ENCODE measurements around the gene ARHGAP20.
"Not testable (repeated sequence)": the region's sequence is repeated elsewhere in the genome, so short reads cannot be mapped to it uniquely, and the experiment has no call there.

ARHGAP20 gene

GRCh38 chr11:110655967-110656366 lies 56.3 kb downstream of the ARHGAP20 start:
- Histone ChIP-seq H3K36me3 (ENCODE audit: insufficient read depth, low read length) (no peaks in the 10 kb centered on the region), H3K27me3 (ENCODE audit: insufficient read depth, low read length) (no peaks in the 10 kb centered on the region), H3K9me3 (ENCODE audit: insufficient read depth, low read depth, low read length) (no peaks in the 10 kb centered on the region), H3K4me1 (ENCODE audit: insufficient read depth, low read length) (no peaks in the 10 kb centered on the region), H3K9ac (ENCODE audit: low read depth, low read length) (no peak overlapping the region), H3K27ac (ENCODE audit: low read depth, low read length) (no peak overlapping the region), H3K4me3 (ENCODE audit: low read length) (no peak overlapping the region)
- 67% methylated on average over 1 of the region's 3 CpGs for WGBS

GRCh38 chr11:110654456-110654855 lies 57.8 kb downstream of the ARHGAP20 start:
- H3K4me3 ChIP-seq (ENCODE audit: low read length): no peak overlapping the region
- WGBS: 93% methylated on average over 3 of the region's 3 CpGs

GRCh38 chr11:110645253-110645652 lies 67.0 kb downstream of the ARHGAP20 start:
- 91% methylated on average over 2 of the region's 2 CpGs for WGBS
- H3K36me3 ChIP-seq (ENCODE audit: insufficient read depth, low read length): no peaks in the 10 kb centered on the region
- H3K4me3 ChIP-seq (ENCODE audit: low read length): no peak overlapping the region
- H3K9ac ChIP-seq (ENCODE audit: low read depth, low read length): no peak overlapping the region
- no peaks in the 10 kb centered on the region for H3K9me3 ChIP-seq (ENCODE audit: insufficient read depth, low read depth, low read length)
- H3K27ac ChIP-seq (ENCODE audit: low read depth, low read length): no peak overlapping the region
- H3K27me3 ChIP-seq (ENCODE audit: insufficient read depth, low read length): no peaks in the 10 kb centered on the region
- no peaks in the 10 kb centered on the region for H3K4me1 ChIP-seq (ENCODE audit: insufficient read depth, low read length)

More at GRCh38 chr11:110654456-110654855, 57.8 kb downstream of the ARHGAP20 start:
- Histone ChIP-seq H3K4me1 (ENCODE audit: insufficient read depth, low read length) (no peaks in the 10 kb centered on the region), H3K9ac (ENCODE audit: low read depth, low read length) (no peak overlapping the region), H3K9me3 (ENCODE audit: insufficient read depth, low read depth, low read length) (no peaks in the 10 kb centered on the region), H3K27me3 (ENCODE audit: insufficient read depth, low read length) (no peaks in the 10 kb centered on the region), H3K36me3 (ENCODE audit: insufficient read depth, low read length) (no peaks in the 10 kb centered on the region), H3K27ac (ENCODE audit: low read depth, low read length) (no peak overlapping the region)

GRCh38 chr11:110634370-110634769 lies 77.9 kb downstream of the ARHGAP20 start:
- no peak overlapping the region for H3K4me3 ChIP-seq (ENCODE audit: low read length)
- H3K27me3 ChIP-seq (ENCODE audit: insufficient read depth, low read length): no peaks in the 10 kb centered on the region
- H3K9ac ChIP-seq (ENCODE audit: low read depth, low read length): no peak overlapping the region
- no peak overlapping the region for H3K27ac ChIP-seq (ENCODE audit: low read depth, low read length)
- no peaks in the 10 kb centered on the region for H3K36me3 ChIP-seq (ENCODE audit: insufficient read depth, low read length)
- H3K9me3 ChIP-seq (ENCODE audit: insufficient read depth, low read depth, low read length): no peaks in the 10 kb centered on the region
- no peaks in the 10 kb centered on the region for H3K4me1 ChIP-seq (ENCODE audit: insufficient read depth, low read length)

- Histone ChIP-seq H3K27me3 (ENCODE audit: insufficient read depth, low read length) (no peaks in the 10 kb centered on the region), H3K4me1 (ENCODE audit: insufficient read depth, low read length) (no peaks in the 10 kb centered on the region), H3K36me3 (ENCODE audit: insufficient read depth, low read length) (no peaks in the 10 kb centered on the region), H3K4me3 (ENCODE audit: low read length) (no peak overlapping the region), H3K9ac (ENCODE audit: low read depth, low read length) (no peak overlapping the region), H3K27ac (ENCODE audit: low read depth, low read length) (no peak overlapping the region), H3K9me3 (ENCODE audit: insufficient read depth, low read depth, low read length) (no peaks in the 10 kb centered on the region)
Measured at GRCh38 chr11:110631551-110631950, 80.7 kb downstream of the ARHGAP20 start.

- WGBS: 86% methylated on average over 2 of the region's 4 CpGs
- Histone ChIP-seq H3K9me3 (ENCODE audit: insufficient read depth, low read depth, low read length) (no peaks in the 10 kb centered on the region), H3K4me1 (ENCODE audit: insufficient read depth, low read length) (no peaks in the 10 kb centered on the region), H3K9ac (ENCODE audit: low read depth, low read length) (no peak overlapping the region), H3K27ac (ENCODE audit: low read depth, low read length) (no peak overlapping the region), H3K36me3 (ENCODE audit: insufficient read depth, low read length) (no peaks in the 10 kb centered on the region), H3K4me3 (ENCODE audit: low read length) (no peak overlapping the region), H3K27me3 (ENCODE audit: insufficient read depth, low read length) (no peaks in the 10 kb centered on the region)
Measured at GRCh38 chr11:110629594-110629993, 82.6 kb downstream of the ARHGAP20 start.

- H3K9ac ChIP-seq (ENCODE audit: low read depth, low read length): no peak overlapping the region
- H3K27me3 ChIP-seq (ENCODE audit: insufficient read depth, low read length): no peaks in the 10 kb centered on the region
- no peak overlapping the region for H3K4me3 ChIP-seq (ENCODE audit: low read length)
- no peaks in the 10 kb centered on the region for H3K36me3 ChIP-seq (ENCODE audit: insufficient read depth, low read length)
- no peaks in the 10 kb centered on the region for H3K9me3 ChIP-seq (ENCODE audit: insufficient read depth, low read depth, low read length)
- 94% methylated on average over 2 of the region's 2 CpGs for WGBS
- H3K4me1 ChIP-seq (ENCODE audit: insufficient read depth, low read length): no peaks in the 10 kb centered on the region
- H3K27ac ChIP-seq (ENCODE audit: low read depth, low read length): no peak overlapping the region
Measured at GRCh38 chr11:110621826-110622225, 90.4 kb downstream of the ARHGAP20 start.

GRCh38 chr11:110619366-110619765 lies 92.9 kb downstream of the ARHGAP20 start:
- H3K4me3 ChIP-seq (ENCODE audit: low read length); H3K4me1 ChIP-seq (ENCODE audit: insufficient read depth, low read length); H3K36me3 ChIP-seq (ENCODE audit: insufficient read depth, low read length); H3K9me3 ChIP-seq (ENCODE audit: insufficient read depth, low read depth, low read length); H3K9ac ChIP-seq (ENCODE audit: low read depth, low read length); H3K27me3 ChIP-seq (ENCODE audit: insufficient read depth, low read length); H3K27ac ChIP-seq (ENCODE audit: low read depth, low read length): not testable (repeated sequence)
- 95% methylated on average over 1 of the region's 1 CpG for WGBS

- Histone ChIP-seq H3K36me3 (ENCODE audit: insufficient read depth, low read length) (no peaks in the 10 kb centered on the region), H3K27ac (ENCODE audit: low read depth, low read length) (no peak overlapping the region), H3K9ac (ENCODE audit: low read depth, low read length) (no peak overlapping the region), H3K27me3 (ENCODE audit: insufficient read depth, low read length) (no peaks in the 10 kb centered on the region), H3K4me3 (ENCODE audit: low read length) (no peak overlapping the region), H3K4me1 (ENCODE audit: insufficient read depth, low read length) (no peaks in the 10 kb centered on the region), H3K9me3 (ENCODE audit: insufficient read depth, low read depth, low read length) (no peaks in the 10 kb centered on the region)
- WGBS: 100% methylated on average over 1 of the region's 2 CpGs
Measured at GRCh38 chr11:110614031-110614430, 98.2 kb downstream of the ARHGAP20 start.

- Histone ChIP-seq H3K27ac (ENCODE audit: low read depth, low read length) (no peak overlapping the region), H3K27me3 (ENCODE audit: insufficient read depth, low read length) (no peaks in the 10 kb centered on the region), H3K4me3 (ENCODE audit: low read length) (no peak overlapping the region), H3K36me3 (ENCODE audit: insufficient read depth, low read length) (no peaks in the 10 kb centered on the region), H3K9ac (ENCODE audit: low read depth, low read length) (no peak overlapping the region), H3K4me1 (ENCODE audit: insufficient read depth, low read length) (no peaks in the 10 kb centered on the region), H3K9me3 (ENCODE audit: insufficient read depth, low read depth, low read length) (no peaks in the 10 kb centered on the region)
- 95% methylated on average over 3 of the region's 3 CpGs for WGBS
Measured at GRCh38 chr11:110613197-110613918, 98.9 kb downstream of the ARHGAP20 start.

- Histone ChIP-seq H3K9me3 (ENCODE audit: insufficient read depth, low read depth, low read length) (no peaks in the 10 kb centered on the region), H3K36me3 (ENCODE audit: insufficient read depth, low read length) (no peaks in the 10 kb centered on the region), H3K27ac (ENCODE audit: low read depth, low read length) (no peak overlapping the region), H3K4me1 (ENCODE audit: insufficient read depth, low read length) (no peaks in the 10 kb centered on the region), H3K9ac (ENCODE audit: low read depth, low read length) (no peak overlapping the region), H3K27me3 (ENCODE audit: insufficient read depth, low read length) (no peaks in the 10 kb centered on the region), H3K4me3 (ENCODE audit: low read length) (no peak overlapping the region)
- WGBS: 75% methylated on average over 6 of the region's 6 CpGs
Measured at GRCh38 chr11:110606415-110606814, 105.8 kb downstream of the ARHGAP20 start.

GRCh38 chr11:110601936-110602335 lies 110.3 kb downstream of the ARHGAP20 start:
- H3K9ac ChIP-seq (ENCODE audit: low read depth, low read length): no peak overlapping the region
- no peaks in the 10 kb centered on the region for H3K27me3 ChIP-seq (ENCODE audit: insufficient read depth, low read length)
- H3K27ac ChIP-seq (ENCODE audit: low read depth, low read length): no peak overlapping the region
- H3K4me1 ChIP-seq (ENCODE audit: insufficient read depth, low read length): no peaks in the 10 kb centered on the region
- no peaks in the 10 kb centered on the region for H3K36me3 ChIP-seq (ENCODE audit: insufficient read depth, low read length)
- no peak overlapping the region for H3K4me3 ChIP-seq (ENCODE audit: low read length)
- peaks cover 6% of the 10 kb centered on the region for H3K9me3 ChIP-seq (ENCODE audit: insufficient read depth, low read depth, low read length)
- WGBS: 98% methylated on average over 4 of the region's 4 CpGs

Measured in HUES64 (cell line).